Endothelial cell (in vitro differentiated cells): Measurements from ENCODE around the gene RPH3AL. TPM values are rescaled to one million over a fixed set of nuclear protein-coding genes. Genes with fewer than 3 reads are reported as not detected.

ENCODE experiments used
- DNase-seq: peaks from one replicate; pipeline ENCODE4 v3.0.0; 2021; ENCODE audit warnings: low spot score
- H3K27ac Mint-ChIP-seq: one replicate; pipeline ENCODE4 v1.8.0; 2021; ENCODE audit warnings: mixed read lengths, inconsistent platforms; ENCODE audit not compliant: unreplicated experiment
- H3K27me3 Mint-ChIP-seq: one replicate; pipeline ENCODE4 v1.8.0; 2021; ENCODE audit warnings: mild to moderate bottlenecking, moderate library complexity, mixed read lengths, inconsistent platforms; ENCODE audit not compliant: unreplicated experiment
- H3K36me3 Mint-ChIP-seq: one replicate; pipeline ENCODE4 v1.8.0; 2021; ENCODE audit warnings: mild to moderate bottlenecking, low read depth, mixed read lengths, inconsistent platforms; ENCODE audit not compliant: unreplicated experiment
- H3K4me1 Mint-ChIP-seq: one replicate; pipeline ENCODE4 v1.8.0; 2021; ENCODE audit warnings: mild to moderate bottlenecking, mixed read lengths, inconsistent platforms; ENCODE audit not compliant: unreplicated experiment
- H3K4me3 Mint-ChIP-seq: one replicate; pipeline ENCODE4 v1.8.0; 2021; ENCODE audit warnings: mild to moderate bottlenecking, mixed read lengths, inconsistent platforms; ENCODE audit not compliant: unreplicated experiment
- H3K9me3 Mint-ChIP-seq: one replicate; pipeline ENCODE4 v1.8.0; 2021; ENCODE audit warnings: mixed read lengths, inconsistent platforms; ENCODE audit not compliant: unreplicated experiment
- total RNA-seq: library from RNA; stranded (reverse); fragmentation: NEBNext Ultra II Directional; extraction: Animal tissue kit (Norgen Biotek cat#: 25700); gene quantifications from one replicate; pipeline ENCODE4 v1.2.1, GENCODE V29; 2021; ENCODE audit not compliant: unreplicated experiment
- TF ChIP-seq, protein P1 (sequence below): fragments of 200-600 bp; sonication (generic); IDR thresholded peaks from one replicate; pipeline ENCODE4 v1.5.0; 2021; ENCODE audit warnings: antibody characterized with exemption; ENCODE audit not compliant: unreplicated experiment

Gene RPH3AL
- total RNA-seq, 1 donor from 2014 or later = 3.4 TPM

DNA sequence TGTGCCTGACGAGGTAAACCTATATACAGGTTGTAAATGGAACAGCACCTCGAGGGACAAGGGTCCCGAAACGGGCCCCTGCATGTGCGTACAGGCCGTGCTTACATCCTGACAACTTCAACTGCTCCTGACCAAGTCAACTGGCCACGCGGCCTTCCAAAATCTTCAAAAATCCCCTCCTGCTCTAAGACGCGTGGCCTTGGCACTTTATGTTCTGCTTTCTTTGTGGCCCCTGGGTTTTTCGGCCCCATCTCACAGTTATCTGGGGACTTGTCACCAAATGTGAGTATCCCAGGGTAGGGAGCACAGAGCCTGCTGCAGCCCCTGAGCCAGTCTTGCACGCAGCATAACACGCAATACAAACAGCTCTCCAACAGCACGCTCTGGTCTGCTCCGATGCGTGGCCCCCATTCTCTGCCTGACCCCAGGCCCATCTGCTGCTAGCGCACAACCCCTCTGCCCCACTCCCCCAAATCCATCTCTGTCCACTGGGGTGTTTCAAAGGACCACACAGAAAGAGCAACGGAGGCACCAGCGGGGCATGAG is 659 bp downstream of the RPH3AL start:
- no peak overlapping the region for H3K27ac Mint-ChIP-seq
- TF ChIP-seq, protein P1, sequence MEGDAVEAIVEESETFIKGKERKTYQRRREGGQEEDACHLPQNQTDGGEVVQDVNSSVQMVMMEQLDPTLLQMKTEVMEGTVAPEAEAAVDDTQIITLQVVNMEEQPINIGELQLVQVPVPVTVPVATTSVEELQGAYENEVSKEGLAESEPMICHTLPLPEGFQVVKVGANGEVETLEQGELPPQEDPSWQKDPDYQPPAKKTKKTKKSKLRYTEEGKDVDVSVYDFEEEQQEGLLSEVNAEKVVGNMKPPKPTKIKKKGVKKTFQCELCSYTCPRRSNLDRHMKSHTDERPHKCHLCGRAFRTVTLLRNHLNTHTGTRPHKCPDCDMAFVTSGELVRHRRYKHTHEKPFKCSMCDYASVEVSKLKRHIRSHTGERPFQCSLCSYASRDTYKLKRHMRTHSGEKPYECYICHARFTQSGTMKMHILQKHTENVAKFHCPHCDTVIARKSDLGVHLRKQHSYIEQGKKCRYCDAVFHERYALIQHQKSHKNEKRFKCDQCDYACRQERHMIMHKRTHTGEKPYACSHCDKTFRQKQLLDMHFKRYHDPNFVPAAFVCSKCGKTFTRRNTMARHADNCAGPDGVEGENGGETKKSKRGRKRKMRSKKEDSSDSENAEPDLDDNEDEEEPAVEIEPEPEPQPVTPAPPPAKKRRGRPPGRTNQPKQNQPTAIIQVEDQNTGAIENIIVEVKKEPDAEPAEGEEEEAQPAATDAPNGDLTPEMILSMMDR = no peak
- DNase-seq = no peak
- H3K4me1 Mint-ChIP-seq = peaks cover 20% of the 10 kb centered on the region
- H3K27me3 Mint-ChIP-seq = peaks cover 12% of the 10 kb centered on the region
- no peaks in the 10 kb centered on the region for H3K9me3 Mint-ChIP-seq
- no peak overlapping the region for H3K4me3 Mint-ChIP-seq
- H3K36me3 Mint-ChIP-seq = peaks cover 13% of the 10 kb centered on the region

DNA sequence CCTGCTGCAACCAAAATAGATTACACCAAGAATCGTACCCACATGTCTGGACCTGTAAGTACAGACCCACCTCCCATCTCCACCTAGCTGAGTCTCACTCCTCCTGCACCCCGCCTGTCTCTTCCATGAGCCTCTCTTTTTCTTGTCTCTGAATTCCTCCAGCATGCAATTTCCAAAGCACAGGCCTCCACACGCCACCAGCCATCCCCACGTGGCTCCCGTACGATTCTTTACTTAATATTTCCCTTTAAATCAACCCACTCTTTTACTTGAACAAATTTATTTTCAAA is 1.2 kb downstream of the RPH3AL start:
- no peaks in the 10 kb centered on the region for H3K9me3 Mint-ChIP-seq
- peak overlapping the region; percentile 80 for H3K27ac Mint-ChIP-seq
- no peak for DNase-seq

GRCh38 chr17:350706-351448 is 1.7 kb downstream of the RPH3AL start:
- H3K4me1 Mint-ChIP-seq = peaks cover 20% of the 10 kb centered on the region
- H3K27ac Mint-ChIP-seq = peak overlapping the region; percentile 80
- peak; percentile 52 for DNase-seq

More for the DNA sequence above, 1.2 kb downstream of the RPH3AL start:
- Mint-ChIP-seq H3K27me3 (peaks cover 9% of the 10 kb centered on the region), H3K4me3 (peak overlapping the region; percentile 56), H3K4me1 (peaks cover 20% of the 10 kb centered on the region), H3K36me3 (peaks cover 7% of the 10 kb centered on the region)
- TF ChIP-seq, protein P1 = no peak

DNA sequence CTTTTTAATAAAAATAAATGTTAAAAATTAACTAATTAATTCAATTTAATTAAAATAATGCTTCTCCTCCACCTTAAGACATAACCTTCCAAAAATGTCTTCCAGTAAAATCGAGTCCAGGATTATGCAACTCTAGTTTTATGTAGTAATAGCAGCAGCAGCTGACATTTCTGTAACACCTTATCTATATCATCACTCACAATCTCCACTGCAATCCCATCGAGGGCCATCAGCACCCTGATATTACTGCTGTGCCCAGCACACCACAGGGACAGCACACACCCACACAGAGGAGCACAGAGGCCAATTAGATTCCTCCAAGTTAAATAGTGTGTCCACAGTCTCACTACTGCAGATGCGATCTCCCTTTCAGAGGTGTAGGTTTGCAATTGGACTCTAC is 2.9 kb downstream of the RPH3AL start:
- Mint-ChIP-seq H3K27me3 (peaks cover 9% of the 10 kb centered on the region), H3K4me3 (no peak overlapping the region), H3K9me3 (no peaks in the 10 kb centered on the region), H3K27ac (no peak overlapping the region), H3K4me1 (peaks cover 20% of the 10 kb centered on the region), H3K36me3 (peaks cover 6% of the 10 kb centered on the region)
- TF ChIP-seq, protein P1 = no peak
- no peak for DNase-seq

More at GRCh38 chr17:350706-351448, 1.7 kb downstream of the RPH3AL start:
- Mint-ChIP-seq H3K36me3 (peaks cover 6% of the 10 kb centered on the region), H3K9me3 (no peaks in the 10 kb centered on the region), H3K27me3 (peaks cover 9% of the 10 kb centered on the region), H3K4me3 (peak overlapping the region; percentile 56)
- TF ChIP-seq, protein P1 = no peak

GRCh38 chr17:348692-349425 is 3.7 kb downstream of the RPH3AL start:
- Mint-ChIP-seq H3K9me3 (no peaks in the 10 kb centered on the region), H3K27me3 (peaks cover 11% of the 10 kb centered on the region), H3K27ac (no peak overlapping the region), H3K4me1 (peaks cover 20% of the 10 kb centered on the region), H3K4me3 (no peak overlapping the region), H3K36me3 (peaks cover 13% of the 10 kb centered on the region)
- TF ChIP-seq, protein P1 = no peak
- no peak for DNase-seq
